Measurements from ENCODE around the gene SPATS2L. TPM values are rescaled to one million over a fixed set of nuclear protein-coding genes. Genes with fewer than 3 reads are reported as not detected.
"Not testable (repeated sequence)": the region's sequence is repeated elsewhere in the genome, so short reads cannot be mapped to it uniquely, and the experiment has no call there.

Gene SPATS2L
- total and polyA plus RNA-seq, 12 donors, result 23.4 to 104 (median 71.8) TPM

DNA sequence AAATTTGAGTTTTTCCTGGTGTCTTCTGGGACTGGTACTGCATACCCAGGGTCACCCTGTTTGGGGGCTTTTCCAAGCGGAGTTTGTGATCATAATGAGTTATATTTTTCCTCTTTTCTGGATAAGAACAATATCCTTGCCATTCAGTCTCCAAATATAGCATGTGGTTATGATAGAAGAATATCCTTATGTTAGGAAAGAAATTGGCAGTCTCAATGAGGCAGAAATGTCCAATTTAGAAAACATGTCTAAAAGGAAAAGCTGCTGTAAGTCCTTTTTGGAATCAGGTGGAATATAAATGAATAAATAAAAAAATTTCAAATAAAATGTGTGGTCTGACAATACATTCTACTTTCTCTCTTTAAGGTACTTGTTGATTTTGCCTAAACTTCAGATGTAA, 36.2 kb downstream of the SPATS2L start:
- no peak overlapping the region for H3K27ac ChIP-seq
- no peaks in the 10 kb centered on the region for H3K36me3 ChIP-seq
- H3K4me1 ChIP-seq, result peaks cover 3 to 63% (median 35%) of the 10 kb centered on the region in 9 donors
- 85 to 94% methylated on average over 1 of the region's 1 CpG for WGBS, 2 donors
- no peaks in the 10 kb centered on the region for H3K27me3 ChIP-seq
- ATAC-seq, result no peak
- no peak for DNase-seq
- peaks cover 0 to 5% (median 0%) of the 10 kb centered on the region in 11 donors for H3K9me3 ChIP-seq
- TF ChIP-seq, protein P1, sequence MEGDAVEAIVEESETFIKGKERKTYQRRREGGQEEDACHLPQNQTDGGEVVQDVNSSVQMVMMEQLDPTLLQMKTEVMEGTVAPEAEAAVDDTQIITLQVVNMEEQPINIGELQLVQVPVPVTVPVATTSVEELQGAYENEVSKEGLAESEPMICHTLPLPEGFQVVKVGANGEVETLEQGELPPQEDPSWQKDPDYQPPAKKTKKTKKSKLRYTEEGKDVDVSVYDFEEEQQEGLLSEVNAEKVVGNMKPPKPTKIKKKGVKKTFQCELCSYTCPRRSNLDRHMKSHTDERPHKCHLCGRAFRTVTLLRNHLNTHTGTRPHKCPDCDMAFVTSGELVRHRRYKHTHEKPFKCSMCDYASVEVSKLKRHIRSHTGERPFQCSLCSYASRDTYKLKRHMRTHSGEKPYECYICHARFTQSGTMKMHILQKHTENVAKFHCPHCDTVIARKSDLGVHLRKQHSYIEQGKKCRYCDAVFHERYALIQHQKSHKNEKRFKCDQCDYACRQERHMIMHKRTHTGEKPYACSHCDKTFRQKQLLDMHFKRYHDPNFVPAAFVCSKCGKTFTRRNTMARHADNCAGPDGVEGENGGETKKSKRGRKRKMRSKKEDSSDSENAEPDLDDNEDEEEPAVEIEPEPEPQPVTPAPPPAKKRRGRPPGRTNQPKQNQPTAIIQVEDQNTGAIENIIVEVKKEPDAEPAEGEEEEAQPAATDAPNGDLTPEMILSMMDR (IDR thresholded peaks at IDR 0.05), result no peak
- H3K4me3 ChIP-seq, result no peak overlapping the region
- intact Hi-C loops (cut with DNase I), result no loop called here

- H3K4me3 ChIP-seq; H3K27me3 ChIP-seq; intact Hi-C loops (cut with DNase I); H3K27ac ChIP-seq; DNase-seq; H3K36me3 ChIP-seq; ATAC-seq; H3K9me3 ChIP-seq: not testable (repeated sequence)
- H3K4me1 ChIP-seq, result peaks cover 3 to 62% (median 35%) of the 10 kb centered on the region in 9 donors
- WGBS, 2 donors, result 98% methylated on average over 1 of the region's 1 CpG
Measured at GRCh38 chr2:200344202-200344601, 37.7 kb downstream of the SPATS2L start.

- ATAC-seq (no peak), DNase-seq (no peak)
- intact Hi-C loops (cut with DNase I), result no loop called here
- Histone ChIP-seq H3K4me3 (no peak overlapping the region), H3K36me3 (no peaks in the 10 kb centered on the region), H3K27ac (no peak overlapping the region), H3K9me3 (peaks cover 0 to 5% (median 0%) of the 10 kb centered on the region in 11 donors), H3K4me1 (peaks cover 0 to 45% (median 21%) of the 10 kb centered on the region in 9 donors), H3K27me3 (no peaks in the 10 kb centered on the region)
- TF ChIP-seq, protein P1 (IDR thresholded peaks at IDR 0.05), result no peak
- 52 to 56% methylated on average over 1 of the region's 1 CpG for WGBS, 2 donors
Measured at GRCh38 chr2:200345975-200346374, 39.5 kb downstream of the SPATS2L start.

- Histone ChIP-seq H3K4me1 (peaks cover 0 to 53% (median 20%) of the 10 kb centered on the region in 9 donors), H3K27ac (no peak overlapping the region), H3K9me3 (peaks cover 0 to 5% (median 0%) of the 10 kb centered on the region in 11 donors), H3K27me3 (no peaks in the 10 kb centered on the region), H3K36me3 (no peaks in the 10 kb centered on the region), H3K4me3 (no peak overlapping the region)
- DNase-seq (no peak), ATAC-seq (no peak)
- TF ChIP-seq, protein P1 (IDR thresholded peaks at IDR 0.05), result no peak
- intact Hi-C loops (cut with DNase I), result no loop called here
- 95 to 96% methylated on average over 3 of the region's 3 CpGs for WGBS, 2 donors
Measured at GRCh38 chr2:200347301-200347700, 40.8 kb downstream of the SPATS2L start.

DNA sequence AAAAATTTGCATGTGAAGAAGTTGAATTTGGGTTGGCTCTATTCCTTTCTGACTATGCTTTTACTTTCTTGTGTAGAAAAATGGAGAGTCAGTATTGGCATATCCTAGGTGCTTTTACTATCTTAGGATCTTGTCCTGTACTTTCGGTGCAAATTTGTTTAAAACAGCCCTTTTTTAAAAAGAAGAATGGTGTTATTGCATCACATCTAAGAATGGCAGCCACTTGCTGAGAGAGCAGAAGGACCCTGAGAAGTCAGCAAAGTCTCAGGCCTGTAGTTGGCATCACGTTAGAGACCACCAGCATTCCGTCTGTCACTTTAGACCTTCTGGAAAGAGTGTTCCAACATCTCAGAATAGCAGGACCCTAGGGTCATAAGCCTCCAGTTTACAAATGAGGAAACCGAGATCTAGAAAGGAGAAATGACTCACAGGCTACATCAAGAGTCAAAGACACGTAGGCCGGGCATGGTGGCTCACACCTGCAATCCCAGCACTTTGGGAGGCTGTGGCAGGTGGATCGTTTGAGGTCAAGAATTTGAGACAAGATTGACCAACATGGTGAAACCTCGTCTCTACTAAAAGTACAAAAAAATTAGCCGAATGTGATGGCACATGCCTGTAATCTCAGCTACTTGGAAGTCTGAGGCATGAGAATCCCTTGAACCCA, 42.5 kb downstream of the SPATS2L start:
- Histone ChIP-seq H3K4me1 (peaks cover 3 to 61% (median 35%) of the 10 kb centered on the region in 9 donors), H3K27ac (no peak overlapping the region), H3K36me3 (no peaks in the 10 kb centered on the region), H3K4me3 (no peak overlapping the region), H3K27me3 (no peaks in the 10 kb centered on the region), H3K9me3 (peaks cover 0 to 3% (median 0%) of the 10 kb centered on the region in 11 donors)
- intact Hi-C loops (cut with DNase I), result no loop called here
- WGBS, 2 donors, result 93 to 95% methylated on average over 9 of the region's 9 CpGs
- TF ChIP-seq, protein P1 (IDR thresholded peaks at IDR 0.05), result no peak
- ATAC-seq (no peak), DNase-seq (no peak)
